ENCODE measurements around the gene TIPARP.
"Not testable (repeated sequence)": the region's sequence is repeated elsewhere in the genome, so short reads cannot be mapped to it uniquely, and the experiment has no call there.

Gene TIPARP

DNA sequence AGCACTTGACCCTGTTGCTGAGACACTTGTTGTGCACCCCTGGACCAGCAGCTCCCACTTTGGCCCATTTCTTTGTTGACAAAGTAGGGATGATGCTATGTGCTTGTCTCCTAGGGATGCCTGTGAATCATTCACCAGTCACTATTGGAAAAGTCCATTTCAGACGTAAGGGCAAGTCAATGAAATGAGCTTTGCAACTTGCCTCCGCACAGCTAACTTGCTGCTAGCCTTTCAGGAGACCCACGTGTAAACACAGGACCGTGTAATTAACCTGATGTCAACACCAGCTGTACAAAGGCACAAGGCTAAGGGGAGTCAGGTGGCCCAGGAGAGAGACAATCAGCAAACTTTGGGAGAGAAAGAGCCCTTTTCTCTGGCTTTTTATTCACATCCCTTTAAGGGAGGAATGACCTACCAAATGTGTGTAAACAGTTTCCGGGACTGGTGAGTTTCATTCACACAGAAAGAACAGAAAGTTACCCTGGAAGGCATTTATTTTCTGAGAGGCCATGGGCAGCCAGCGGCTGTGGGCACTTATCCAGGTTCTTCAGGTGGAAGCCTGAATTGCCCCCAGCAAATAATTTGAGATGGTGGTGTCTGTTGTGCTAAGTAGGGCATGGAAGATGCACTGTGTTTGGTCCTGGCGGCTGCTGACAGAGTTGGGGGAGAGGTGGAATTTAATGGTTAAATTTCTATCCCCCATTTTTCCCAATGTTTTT lies 54.0 kb downstream of the TIPARP start:
- Histone ChIP-seq H3K36me3 (ENCODE audit: control insufficient read depth, insufficient read depth, low read length) (no peaks in the 10 kb centered on the region), H3K27me3 (replicated peaks; ENCODE audit: control insufficient read depth, insufficient read depth, low read length) (no peaks in the 10 kb centered on the region), H3K4me3 (replicated peaks; ENCODE audit: low read depth, low read length) (no peak overlapping the region)
- TF ChIP-seq, protein P1, sequence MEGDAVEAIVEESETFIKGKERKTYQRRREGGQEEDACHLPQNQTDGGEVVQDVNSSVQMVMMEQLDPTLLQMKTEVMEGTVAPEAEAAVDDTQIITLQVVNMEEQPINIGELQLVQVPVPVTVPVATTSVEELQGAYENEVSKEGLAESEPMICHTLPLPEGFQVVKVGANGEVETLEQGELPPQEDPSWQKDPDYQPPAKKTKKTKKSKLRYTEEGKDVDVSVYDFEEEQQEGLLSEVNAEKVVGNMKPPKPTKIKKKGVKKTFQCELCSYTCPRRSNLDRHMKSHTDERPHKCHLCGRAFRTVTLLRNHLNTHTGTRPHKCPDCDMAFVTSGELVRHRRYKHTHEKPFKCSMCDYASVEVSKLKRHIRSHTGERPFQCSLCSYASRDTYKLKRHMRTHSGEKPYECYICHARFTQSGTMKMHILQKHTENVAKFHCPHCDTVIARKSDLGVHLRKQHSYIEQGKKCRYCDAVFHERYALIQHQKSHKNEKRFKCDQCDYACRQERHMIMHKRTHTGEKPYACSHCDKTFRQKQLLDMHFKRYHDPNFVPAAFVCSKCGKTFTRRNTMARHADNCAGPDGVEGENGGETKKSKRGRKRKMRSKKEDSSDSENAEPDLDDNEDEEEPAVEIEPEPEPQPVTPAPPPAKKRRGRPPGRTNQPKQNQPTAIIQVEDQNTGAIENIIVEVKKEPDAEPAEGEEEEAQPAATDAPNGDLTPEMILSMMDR (IDR thresholded peaks at IDR 0.05; ENCODE audit: insufficient read depth, low read length, poor library complexity, severe bottlenecking), result no peak
- DNase-seq (ENCODE audit: extremely low read depth, insufficient read length), result no peak

DNA sequence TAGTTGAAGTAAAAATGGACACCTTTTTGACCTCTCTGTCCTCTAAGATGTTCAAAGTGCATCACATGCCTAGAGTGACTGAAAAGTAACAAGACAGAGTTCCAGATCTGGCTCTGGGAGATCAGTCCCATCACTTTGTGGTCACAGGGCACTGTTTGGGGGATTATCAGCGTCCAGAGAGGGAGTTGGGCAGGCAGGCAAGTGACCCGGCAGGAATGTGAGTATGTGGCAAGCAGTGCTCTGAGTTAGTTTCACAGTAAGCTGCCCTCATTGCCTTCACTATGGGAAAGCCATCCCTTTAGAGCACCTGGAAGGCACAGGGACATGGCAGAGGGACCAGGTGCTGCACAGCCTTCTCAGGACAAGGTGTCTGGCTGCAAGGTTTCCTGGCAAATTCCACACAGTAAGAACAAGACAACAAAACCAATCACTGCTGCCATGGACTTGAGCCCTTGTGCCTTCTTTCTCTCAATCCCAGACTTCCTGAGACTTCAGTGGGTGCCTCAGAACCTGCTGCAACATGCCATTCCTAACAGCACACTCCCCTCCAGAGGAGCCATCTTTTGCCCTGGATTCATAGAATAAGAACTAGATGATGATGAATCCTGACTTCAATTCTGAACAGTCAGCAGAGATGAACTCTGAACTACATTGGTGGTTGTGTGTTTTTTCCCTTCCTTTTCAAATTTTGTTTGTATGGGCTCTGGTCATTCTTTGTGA lies 55.2 kb downstream of the TIPARP start:
- TF ChIP-seq, protein P1 (IDR thresholded peaks at IDR 0.05; ENCODE audit: insufficient read depth, low read length, poor library complexity, severe bottlenecking), result no peak
- Histone ChIP-seq H3K36me3 (ENCODE audit: control insufficient read depth, insufficient read depth, low read length) (no peaks in the 10 kb centered on the region), H3K4me3 (replicated peaks; ENCODE audit: low read depth, low read length) (no peak overlapping the region), H3K27me3 (replicated peaks; ENCODE audit: control insufficient read depth, insufficient read depth, low read length) (no peaks in the 10 kb centered on the region)
- no peak for DNase-seq (ENCODE audit: extremely low read depth, insufficient read length)

DNA sequence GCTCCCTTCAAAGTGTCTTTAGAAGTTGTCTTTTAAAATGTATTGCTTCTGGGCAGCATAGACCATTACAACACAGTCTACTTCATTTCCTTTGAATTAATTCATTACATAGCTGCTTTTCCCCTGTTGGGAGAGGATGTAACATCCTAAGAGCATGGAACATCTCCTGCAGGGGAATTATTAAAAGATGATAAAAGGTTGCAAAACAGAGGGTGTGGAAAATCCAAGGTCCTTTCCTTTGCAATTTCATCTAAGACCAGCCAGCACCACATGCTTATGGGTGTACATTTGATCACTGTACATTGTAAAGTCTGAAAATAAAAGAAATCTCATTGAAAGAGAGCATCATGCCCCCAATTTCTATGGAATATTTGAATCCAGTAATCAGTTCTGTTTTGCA lies 57.4 kb downstream of the TIPARP start:
- H3K4me3 ChIP-seq (replicated peaks; ENCODE audit: low read depth, low read length), result no peak overlapping the region
- DNase-seq (ENCODE audit: extremely low read depth, insufficient read length), result no peak
- TF ChIP-seq, protein P1 (IDR thresholded peaks at IDR 0.05; ENCODE audit: insufficient read depth, low read length, poor library complexity, severe bottlenecking), result no peak
- H3K36me3 ChIP-seq (ENCODE audit: control insufficient read depth, insufficient read depth, low read length), result no peaks in the 10 kb centered on the region
- H3K27me3 ChIP-seq (replicated peaks; ENCODE audit: control insufficient read depth, insufficient read depth, low read length), result no peaks in the 10 kb centered on the region

DNA sequence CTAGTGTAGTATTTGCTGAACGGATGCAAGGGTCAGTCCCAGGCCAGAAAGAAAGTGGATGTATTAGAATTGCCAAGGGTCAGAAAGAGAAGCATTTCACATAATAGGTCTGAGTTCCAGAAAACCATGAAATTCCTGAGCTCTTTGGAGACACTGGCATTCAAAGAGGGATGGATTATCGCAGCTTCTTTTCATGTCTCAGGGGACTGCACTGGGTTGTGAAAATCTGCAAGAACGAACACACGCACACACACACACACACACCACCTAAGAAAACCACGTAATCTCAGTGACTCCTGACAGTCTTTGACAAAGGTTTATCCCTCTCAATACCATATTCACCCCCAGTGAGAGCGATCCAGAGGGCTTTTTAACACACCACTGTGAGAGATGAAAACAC lies 57.9 kb downstream of the TIPARP start:
- Histone ChIP-seq H3K4me3 (replicated peaks; ENCODE audit: low read depth, low read length) (no peak overlapping the region), H3K36me3 (ENCODE audit: control insufficient read depth, insufficient read depth, low read length) (no peaks in the 10 kb centered on the region), H3K27me3 (replicated peaks; ENCODE audit: control insufficient read depth, insufficient read depth, low read length) (no peaks in the 10 kb centered on the region)
- DNase-seq (ENCODE audit: extremely low read depth, insufficient read length), result no peak
- TF ChIP-seq, protein P1 (IDR thresholded peaks at IDR 0.05; ENCODE audit: insufficient read depth, low read length, poor library complexity, severe bottlenecking), result no peak

DNA sequence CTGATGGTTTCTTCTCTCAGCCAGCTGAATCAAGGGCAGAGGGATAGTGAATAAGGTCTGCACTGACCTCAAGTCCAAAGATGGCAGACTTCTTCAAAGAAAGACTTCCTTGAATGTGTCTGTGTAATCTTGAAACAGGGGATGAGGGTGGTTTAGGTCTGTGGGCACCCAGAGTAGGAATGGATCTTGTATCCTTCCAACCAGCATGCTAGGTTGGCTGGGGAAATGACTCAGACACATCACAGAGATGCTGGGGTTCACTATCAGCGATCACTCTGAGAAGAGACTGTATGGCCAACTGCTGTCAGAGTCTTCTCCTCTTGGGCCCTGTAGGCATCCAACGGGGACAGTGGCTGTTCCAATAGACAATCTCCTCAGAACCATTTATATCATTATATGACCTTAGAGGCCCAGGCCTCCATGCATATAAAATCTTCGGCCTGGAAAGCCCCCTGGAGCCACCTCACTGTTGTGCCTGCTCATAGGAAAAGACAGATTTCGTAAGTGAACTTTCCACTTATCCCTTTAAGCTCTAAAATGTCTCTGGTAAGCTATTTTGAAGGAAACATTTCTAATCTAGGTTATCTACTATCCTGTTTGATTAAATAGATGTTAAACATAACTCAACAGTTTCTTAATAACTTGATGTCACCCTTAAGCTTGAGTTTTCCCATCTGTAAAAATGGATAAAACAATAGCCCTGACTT lies 58.5 kb downstream of the TIPARP start:
- Histone ChIP-seq H3K4me3 (replicated peaks; ENCODE audit: low read depth, low read length) (no peak overlapping the region), H3K27me3 (replicated peaks; ENCODE audit: control insufficient read depth, insufficient read depth, low read length) (no peaks in the 10 kb centered on the region), H3K36me3 (ENCODE audit: control insufficient read depth, insufficient read depth, low read length) (no peaks in the 10 kb centered on the region)
- TF ChIP-seq, protein P1 (IDR thresholded peaks at IDR 0.05; ENCODE audit: insufficient read depth, low read length, poor library complexity, severe bottlenecking), result no peak
- DNase-seq (ENCODE audit: extremely low read depth, insufficient read length), result no peak

DNA sequence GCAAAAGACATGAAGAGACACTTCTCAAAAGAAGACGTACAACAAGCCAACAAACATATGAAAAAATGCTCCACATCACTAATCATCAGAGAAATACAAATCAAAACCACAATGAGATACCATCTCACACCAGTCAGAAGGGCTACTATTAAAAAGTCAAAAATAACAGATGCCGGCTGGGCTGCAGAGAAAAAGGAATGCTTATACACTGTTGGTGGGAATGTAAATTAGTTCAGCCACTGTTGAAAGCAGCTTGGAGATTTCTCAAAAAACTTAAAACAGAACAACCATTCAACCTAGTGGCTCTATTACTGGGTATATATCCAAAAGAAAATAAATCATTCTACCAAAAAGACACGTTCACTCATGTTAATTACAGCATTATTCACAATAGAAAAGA lies 60.3 kb downstream of the TIPARP start:
- DNase-seq (ENCODE audit: extremely low read depth, insufficient read length); H3K4me3 ChIP-seq (replicated peaks; ENCODE audit: low read depth, low read length); H3K36me3 ChIP-seq (ENCODE audit: control insufficient read depth, insufficient read depth, low read length): not testable (repeated sequence)

More for the DNA sequence above, 60.3 kb downstream of the TIPARP start:
- not testable (repeated sequence) for H3K27me3 ChIP-seq (replicated peaks; ENCODE audit: control insufficient read depth, insufficient read depth, low read length)

All from GM06990 (cell line).